MM.1S (cell line): Measurements from ENCODE around the gene PLEKHD1.

Experiments
- DNase-seq: peaks from one replicate; pipeline ENCODE4 v3.0.0-alpha.2; 2015
- H2AFZ ChIP-seq: fragments of 300-600 bp; sonication (generic); 2 replicates; pipeline ENCODE4 v1.6.0; 2016; ENCODE audit warnings: antibody characterized with exemption, low read length
- H3F3A ChIP-seq: fragments of 300-600 bp; sonication (generic); 2 replicates; pipeline ENCODE4 v1.6.1; 2016; ENCODE audit warnings: mild to moderate bottlenecking, antibody characterized with exemption, low read length, moderate library complexity, mixed read lengths; ENCODE audit not compliant: insufficient read depth
- H3K27ac ChIP-seq: fragments of 300-600 bp; sonication (generic); 2 replicates; pipeline ENCODE4 v1.5.1; 2016; ENCODE audit warnings: mild to moderate bottlenecking, low read length
- H3K27me3 ChIP-seq: fragments of 300-600 bp; sonication (generic); replicated peaks from 2 replicates; pipeline ENCODE4 v1.6.0; 2016; ENCODE audit warnings: low read length; ENCODE audit not compliant: insufficient read depth
- H3K36me3 ChIP-seq: fragments of 300-600 bp; sonication (generic); replicated peaks from 2 replicates; pipeline ENCODE4 v1.6.1; 2016; ENCODE audit warnings: mild to moderate bottlenecking, low read length, mixed read lengths; ENCODE audit not compliant: insufficient read depth
- H3K4me1 ChIP-seq: fragments of 300-600 bp; sonication (generic); 2 replicates; pipeline ENCODE4 v1.6.1; 2016; ENCODE audit warnings: low read length, mixed read lengths
- H3K4me2 ChIP-seq: fragments of 300-600 bp; sonication (generic); 2 replicates; pipeline ENCODE4 v1.6.0; 2016; ENCODE audit warnings: low read depth, low read length
- H3K4me3 ChIP-seq: fragments of 300-600 bp; sonication (generic); 2 replicates; pipeline ENCODE4 v1.5.1; 2016; ENCODE audit warnings: low read length, mixed read lengths
- H3K79me2 ChIP-seq: fragments of 300-600 bp; sonication (generic); 2 replicates; pipeline ENCODE4 v1.6.1; 2016; ENCODE audit warnings: mixed run types, low read length, mixed read lengths
- H3K9ac ChIP-seq: fragments of 300-600 bp; sonication (generic); 2 replicates; pipeline ENCODE4 v1.6.1; 2016; ENCODE audit warnings: low read length, mixed read lengths
- H3K9me2 ChIP-seq: fragments of 300-600 bp; sonication (generic); replicated peaks from 2 replicates; pipeline ENCODE4 v1.6.1; 2016; ENCODE audit warnings: mild to moderate bottlenecking, low read length, mixed read lengths; ENCODE audit not compliant: insufficient read depth
- H3K9me3 ChIP-seq: fragments of 300-600 bp; sonication (generic); replicated peaks from 2 replicates; pipeline ENCODE4 v1.6.1; 2016; ENCODE audit warnings: mild to moderate bottlenecking, low read length, mixed read lengths; ENCODE audit not compliant: insufficient read depth
- H4K20me1 ChIP-seq: fragments of 300-600 bp; sonication (generic); 2 replicates; pipeline ENCODE4 v1.6.1; 2016; ENCODE audit warnings: mild to moderate bottlenecking, low read length, moderate library complexity, mixed read lengths; ENCODE audit not compliant: insufficient read depth
- EZH2 ChIP-seq: fragments of 300-600 bp; sonication (generic); optimal IDR thresholded peaks from 2 replicates; pipeline ENCODE3; 2017; ENCODE audit warnings: low read depth, mild to moderate bottlenecking, antibody characterized with exemption, low read length, mixed read lengths
- EZH2phosphoT487 ChIP-seq: fragments of 300-600 bp; sonication (generic); IDR thresholded peaks from 2 replicates; pipeline ENCODE4 v1.6.1; 2018; ENCODE audit warnings: antibody characterized with exemption, low read length
- TF ChIP-seq, protein P1 (sequence below): fragments of 300-600 bp; sonication (generic); IDR thresholded peaks from 2 replicates; pipeline ENCODE4 v1.5.1; 2016; ENCODE audit warnings: antibody characterized with exemption, low read length, mixed read lengths

PLEKHD1 gene

DNA sequence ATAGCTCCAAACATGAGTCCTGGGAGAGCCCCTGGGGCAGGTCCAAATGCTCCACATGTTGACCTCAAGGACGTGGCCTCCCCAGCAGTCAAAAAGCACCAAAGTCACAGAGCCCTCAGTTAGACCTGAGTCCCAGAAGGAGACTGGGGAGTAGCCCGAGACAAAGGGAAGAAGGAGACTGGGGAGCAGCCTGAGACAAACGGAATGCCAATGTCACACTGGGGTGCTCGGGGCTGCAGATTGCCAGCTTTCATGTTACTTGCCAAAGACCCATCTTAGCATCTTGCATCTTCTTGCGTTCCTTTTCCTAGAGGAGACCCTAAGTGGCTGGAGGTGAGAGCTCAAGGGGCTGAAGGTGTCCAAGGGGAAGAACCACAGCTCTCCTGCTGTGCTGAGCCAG lies 14.9 kb downstream of the PLEKHD1 start:
- no peaks in the 10 kb centered on the region for H3K9me3 ChIP-seq
- H3K4me1 ChIP-seq = no peaks in the 10 kb centered on the region
- H3K27me3 ChIP-seq = no peaks in the 10 kb centered on the region
- H2AFZ ChIP-seq = no peak overlapping the region
- H3K9me2 ChIP-seq = no peaks in the 10 kb centered on the region
- H3K9ac ChIP-seq = no peak overlapping the region
- no peak for DNase-seq
- H3K4me2 ChIP-seq = no peak overlapping the region
- no peaks in the 10 kb centered on the region for H3K79me2 ChIP-seq
- no peaks in the 10 kb centered on the region for H3F3A ChIP-seq
- H3K4me3 ChIP-seq = no peak overlapping the region
- no peaks in the 10 kb centered on the region for H3K36me3 ChIP-seq
- H4K20me1 ChIP-seq = no peaks in the 10 kb centered on the region
- TF ChIP-seq EZH2phosphoT487 = no peak
- TF ChIP-seq, protein P1, sequence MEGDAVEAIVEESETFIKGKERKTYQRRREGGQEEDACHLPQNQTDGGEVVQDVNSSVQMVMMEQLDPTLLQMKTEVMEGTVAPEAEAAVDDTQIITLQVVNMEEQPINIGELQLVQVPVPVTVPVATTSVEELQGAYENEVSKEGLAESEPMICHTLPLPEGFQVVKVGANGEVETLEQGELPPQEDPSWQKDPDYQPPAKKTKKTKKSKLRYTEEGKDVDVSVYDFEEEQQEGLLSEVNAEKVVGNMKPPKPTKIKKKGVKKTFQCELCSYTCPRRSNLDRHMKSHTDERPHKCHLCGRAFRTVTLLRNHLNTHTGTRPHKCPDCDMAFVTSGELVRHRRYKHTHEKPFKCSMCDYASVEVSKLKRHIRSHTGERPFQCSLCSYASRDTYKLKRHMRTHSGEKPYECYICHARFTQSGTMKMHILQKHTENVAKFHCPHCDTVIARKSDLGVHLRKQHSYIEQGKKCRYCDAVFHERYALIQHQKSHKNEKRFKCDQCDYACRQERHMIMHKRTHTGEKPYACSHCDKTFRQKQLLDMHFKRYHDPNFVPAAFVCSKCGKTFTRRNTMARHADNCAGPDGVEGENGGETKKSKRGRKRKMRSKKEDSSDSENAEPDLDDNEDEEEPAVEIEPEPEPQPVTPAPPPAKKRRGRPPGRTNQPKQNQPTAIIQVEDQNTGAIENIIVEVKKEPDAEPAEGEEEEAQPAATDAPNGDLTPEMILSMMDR = no peak
- TF ChIP-seq EZH2 = no peak
- H3K27ac ChIP-seq = no peak overlapping the region

DNA sequence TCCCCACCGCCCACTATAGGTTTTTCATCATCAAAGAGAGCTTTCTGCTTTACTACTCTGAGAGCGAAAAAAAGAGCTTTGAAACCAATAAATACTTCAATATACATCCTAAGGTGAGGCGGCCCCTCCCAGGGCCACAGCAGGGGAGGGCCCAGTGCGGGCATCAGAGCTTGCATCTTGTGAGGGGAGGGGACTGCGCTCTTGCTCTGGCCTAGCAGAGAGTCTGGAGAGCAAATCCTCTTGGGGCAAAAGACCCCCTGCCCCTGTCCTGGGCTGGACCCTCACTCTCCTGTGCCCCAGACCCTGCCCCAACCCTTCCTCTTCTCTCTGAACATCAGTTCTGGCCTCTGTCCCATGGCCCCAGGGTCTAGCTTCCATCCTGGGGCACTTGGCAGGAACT lies 15.6 kb downstream of the PLEKHD1 start:
- Histone ChIP-seq H3K79me2 (no peaks in the 10 kb centered on the region), H4K20me1 (no peaks in the 10 kb centered on the region), H3K9me2 (no peaks in the 10 kb centered on the region), H3K4me3 (no peak overlapping the region), H2AFZ (no peak overlapping the region), H3K9me3 (no peaks in the 10 kb centered on the region), H3K27ac (no peak overlapping the region), H3K4me1 (no peaks in the 10 kb centered on the region), H3K27me3 (no peaks in the 10 kb centered on the region), H3F3A (no peaks in the 10 kb centered on the region), H3K4me2 (no peak overlapping the region), H3K9ac (no peak overlapping the region), H3K36me3 (no peaks in the 10 kb centered on the region)
- DNase-seq = no peak
- TF ChIP-seq, protein P1 = no peak
- TF ChIP-seq EZH2phosphoT487 = no peak
- TF ChIP-seq EZH2 = no peak

DNA sequence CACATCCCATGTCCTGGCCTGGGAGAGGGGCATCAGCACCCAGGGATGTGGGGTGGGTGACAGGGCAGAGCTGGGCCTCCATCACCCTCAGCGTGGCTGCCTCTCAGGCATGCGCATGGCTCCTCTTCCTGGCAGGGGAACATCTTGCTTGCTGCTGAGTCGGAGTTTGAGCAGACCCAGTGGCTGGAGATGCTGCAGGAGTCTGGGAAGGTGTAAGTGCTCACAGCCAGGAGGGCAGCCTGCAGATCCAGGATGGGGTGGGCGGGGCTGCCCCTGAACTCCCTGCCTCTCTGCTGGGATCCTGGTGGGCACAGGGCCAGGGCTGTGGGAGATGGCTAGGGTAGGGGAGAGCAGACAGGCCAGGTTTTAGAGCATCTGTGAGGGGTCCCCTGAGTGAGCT lies 16.2 kb downstream of the PLEKHD1 start:
- Histone ChIP-seq H3F3A (no peaks in the 10 kb centered on the region), H3K27ac (no peak overlapping the region), H3K4me3 (no peak overlapping the region), H3K4me2 (no peak overlapping the region), H3K9ac (no peak overlapping the region), H3K27me3 (no peaks in the 10 kb centered on the region), H3K9me2 (no peaks in the 10 kb centered on the region), H4K20me1 (no peaks in the 10 kb centered on the region), H2AFZ (no peak overlapping the region), H3K4me1 (no peaks in the 10 kb centered on the region), H3K36me3 (no peaks in the 10 kb centered on the region), H3K79me2 (no peaks in the 10 kb centered on the region), H3K9me3 (no peaks in the 10 kb centered on the region)
- DNase-seq = no peak
- no peak for TF ChIP-seq EZH2
- TF ChIP-seq, protein P1 = no peak
- no peak for TF ChIP-seq EZH2phosphoT487
